SK-N-SH treated with all-trans-retinoic acid at 6 μM for 48 hours (cell line): ENCODE measurements around the gene APOA4.

Experiments
- ATAC-seq: fragments of 200-7000 bp; cut with Tn5 transposase; 3 replicates; pipeline ENCODE4 v1.9.1; 2020; ENCODE audit warnings: mild to moderate bottlenecking, moderate library complexity
- ARNTL ChIP-seq: fragments of 450-650 bp; formaldehyde crosslinking; IDR thresholded peaks from 2 replicates; pipeline ENCODE4 v1.5.0; 2020; ENCODE audit warnings: low read depth, mild to moderate bottlenecking, moderate library complexity, borderline replicate concordance
- BACH2 ChIP-seq: fragments of 250-450 bp; sonication (Bioruptor Pico); IDR thresholded peaks from 2 replicates; pipeline ENCODE4 v1.9.0; 2021; ENCODE audit warnings: mild to moderate bottlenecking, borderline replicate concordance
- CSDC2 ChIP-seq: fragments of 250-450 bp; sonication (Bioruptor Pico); IDR thresholded peaks from 2 replicates; pipeline ENCODE4 v1.5.0; 2020; ENCODE audit warnings: mild to moderate bottlenecking, moderate library complexity
- ESRRG ChIP-seq: fragments of 250-450 bp; sonication (Bioruptor Pico); IDR thresholded peaks from 2 replicates; pipeline ENCODE4 v1.6.1; 2021; ENCODE audit warnings: mild to moderate bottlenecking
- ISL1 ChIP-seq: fragments of 250-450 bp; sonication (Bioruptor Pico); IDR thresholded peaks from 2 replicates; pipeline ENCODE4 v2.1.2; 2022; ENCODE audit warnings: mild to moderate bottlenecking, moderate library complexity
- OSR1 ChIP-seq: fragments of 250-450 bp; sonication (Bioruptor Pico); IDR thresholded peaks from 2 replicates; pipeline ENCODE4 v1.8.0; 2022; ENCODE audit warnings: moderate library complexity, mild to moderate bottlenecking, inconsistent platforms
- RARB ChIP-seq: fragments of 250-450 bp; sonication (Bioruptor Pico); IDR thresholded peaks from 2 replicates; pipeline ENCODE4 v1.8.0; 2021; ENCODE audit warnings: mild to moderate bottlenecking, moderate library complexity
- SNAI2 ChIP-seq: fragments of 250-450 bp; sonication (Bioruptor Pico); IDR thresholded peaks from 2 replicates; pipeline ENCODE4 v1.5.0; 2020; ENCODE audit warnings: mild to moderate bottlenecking, moderate library complexity
- TCF4 ChIP-seq: fragments of 250-450 bp; sonication (Bioruptor Pico); IDR thresholded peaks from 2 replicates; pipeline ENCODE4 v1.8.0; 2021; ENCODE audit warnings: mild to moderate bottlenecking, moderate library complexity, borderline replicate concordance
- TOX ChIP-seq: fragments of 250-450 bp; sonication (Bioruptor Pico); IDR thresholded peaks from 2 replicates; pipeline ENCODE4 v1.8.0; 2021; ENCODE audit warnings: mild to moderate bottlenecking, moderate library complexity, borderline replicate concordance
- ZC3H10 ChIP-seq: fragments of 250-450 bp; sonication (Bioruptor Pico); IDR thresholded peaks from 2 replicates; pipeline ENCODE4 v1.5.1; 2021; ENCODE audit warnings: mild to moderate bottlenecking, moderate library complexity
- ZFP3 ChIP-seq: fragments of 250-450 bp; sonication (Bioruptor Pico); IDR thresholded peaks from 2 replicates; pipeline ENCODE4 v1.5.0; 2020; ENCODE audit warnings: mild to moderate bottlenecking, moderate library complexity
- ZNF565 ChIP-seq: fragments of 450-650 bp; formaldehyde crosslinking; conservative IDR thresholded peaks from 2 replicates; pipeline ENCODE4 v1.5.0; 2020; ENCODE audit warnings: low read depth, mild to moderate bottlenecking, moderate library complexity
- ZNF70 ChIP-seq: fragments of 450-650 bp; formaldehyde crosslinking; IDR thresholded peaks from 2 replicates; pipeline ENCODE4 v1.5.0; 2020; ENCODE audit warnings: mild to moderate bottlenecking, moderate library complexity
- ZNF8 ChIP-seq: fragments of 450-650 bp; formaldehyde crosslinking; IDR thresholded peaks from 2 replicates; pipeline ENCODE4 v1.5.0; 2020; ENCODE audit warnings: mild to moderate bottlenecking, moderate library complexity
- TF ChIP-seq, protein P1 (sequence below): fragments of 250-450 bp; sonication (Bioruptor Pico); IDR thresholded peaks from 2 replicates; pipeline ENCODE4 v1.5.1; 2020; ENCODE audit warnings: low read depth, mild to moderate bottlenecking, moderate library complexity
- TF ChIP-seq, protein P2 (sequence below): fragments of 250-450 bp; sonication (Bioruptor Pico); IDR thresholded peaks from 2 replicates; pipeline ENCODE4 v1.8.0; 2021; ENCODE audit warnings: low read depth, mild to moderate bottlenecking, moderate library complexity, borderline replicate concordance
- TF ChIP-seq, protein P3 (sequence below): fragments of 250-450 bp; sonication (Bioruptor Pico); IDR thresholded peaks from 2 replicates; pipeline ENCODE4 v1.5.1; 2021; ENCODE audit warnings: mild to moderate bottlenecking, moderate library complexity
- TF ChIP-seq, protein P4 (sequence below): fragments of 250-450 bp; sonication (Bioruptor Pico); IDR thresholded peaks from 2 replicates; pipeline ENCODE4 v1.8.0; 2020; ENCODE audit warnings: mild to moderate bottlenecking, moderate library complexity, borderline replicate concordance
- TF ChIP-seq, protein P5 (sequence below): fragments of 250-450 bp; sonication (Bioruptor Pico); IDR thresholded peaks from 2 replicates; pipeline ENCODE4 v1.5.0; 2020; ENCODE audit warnings: mild to moderate bottlenecking, moderate library complexity

APOA4 gene

DNA sequence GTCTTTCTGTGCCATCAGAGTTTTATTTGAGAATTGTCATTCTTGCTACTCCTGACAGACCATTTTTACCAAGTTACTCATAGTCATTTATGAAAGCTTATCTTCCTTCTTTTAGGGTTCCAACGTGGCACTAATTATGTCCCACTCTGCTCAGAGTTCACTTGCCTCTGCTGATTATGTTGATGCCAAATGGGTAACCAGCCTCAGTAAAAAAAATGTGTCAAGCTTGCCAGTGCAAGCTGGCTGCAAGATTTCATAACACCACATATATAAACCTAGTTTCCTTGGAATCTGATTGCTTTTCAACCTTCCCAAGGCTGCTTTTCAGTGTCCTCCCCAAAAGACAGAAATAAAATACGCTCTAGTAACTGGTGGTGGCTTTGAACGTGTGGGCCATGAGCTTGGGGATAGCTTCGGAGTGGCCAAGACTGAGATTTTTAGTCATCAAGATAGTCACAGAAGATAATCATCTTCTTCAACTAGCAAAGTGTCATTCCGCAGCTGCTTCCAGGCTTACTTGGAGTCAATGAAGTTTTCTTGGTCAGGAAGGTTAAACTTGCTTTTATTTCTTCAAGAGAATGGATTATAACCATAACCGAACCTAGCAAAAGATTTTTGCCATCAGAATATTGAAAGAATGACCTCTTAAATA lies 43.8 kb upstream of the APOA4 start:
- ATAC-seq: no peak
- TF ChIP-seq RARB (CRISPR knock-in tag) (no peak), SNAI2 (CRISPR knock-in tag) (no peak), ARNTL (CRISPR knock-in tag) (no peak), ZNF565 (CRISPR knock-in tag) (no peak), ZNF70 (CRISPR knock-in tag) (no peak), TCF4 (CRISPR knock-in tag) (no peak), ESRRG (no peak), ISL1 (CRISPR knock-in tag) (no peak), OSR1 (CRISPR knock-in tag) (no peak), CSDC2 (no peak)
- TF ChIP-seq, protein P1, sequence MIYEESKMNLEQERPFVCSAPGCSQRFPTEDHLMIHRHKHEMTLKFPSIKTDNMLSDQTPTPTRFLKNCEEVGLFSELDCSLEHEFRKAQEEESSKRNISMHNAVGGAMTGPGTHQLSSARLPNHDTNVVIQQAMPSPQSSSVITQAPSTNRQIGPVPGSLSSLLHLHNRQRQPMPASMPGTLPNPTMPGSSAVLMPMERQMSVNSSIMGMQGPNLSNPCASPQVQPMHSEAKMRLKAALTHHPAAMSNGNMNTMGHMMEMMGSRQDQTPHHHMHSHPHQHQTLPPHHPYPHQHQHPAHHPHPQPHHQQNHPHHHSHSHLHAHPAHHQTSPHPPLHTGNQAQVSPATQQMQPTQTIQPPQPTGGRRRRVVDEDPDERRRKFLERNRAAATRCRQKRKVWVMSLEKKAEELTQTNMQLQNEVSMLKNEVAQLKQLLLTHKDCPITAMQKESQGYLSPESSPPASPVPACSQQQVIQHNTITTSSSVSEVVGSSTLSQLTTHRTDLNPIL (CRISPR knock-in tag): no peak

DNA sequence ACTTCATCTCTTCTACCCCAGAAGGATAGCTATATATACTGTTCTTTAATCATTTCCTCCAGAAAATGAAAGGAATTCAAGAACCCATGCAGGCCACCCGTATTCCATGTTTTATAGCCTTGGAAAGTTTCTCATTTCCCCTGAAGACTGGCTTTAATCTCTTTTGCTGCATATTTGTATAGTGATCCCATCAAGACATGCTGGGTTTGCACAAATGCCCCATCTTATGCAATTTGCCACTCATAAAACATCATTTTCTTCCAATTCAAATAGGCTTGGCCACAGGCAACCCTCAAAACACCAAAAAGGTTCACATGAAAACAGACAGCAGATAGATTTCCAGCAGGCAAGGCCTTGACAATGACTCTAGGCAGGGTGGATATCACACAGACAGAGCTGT lies 42.6 kb upstream of the APOA4 start:
- TF ChIP-seq, protein P1 (CRISPR knock-in tag): no peak
- TF ChIP-seq, protein P2, sequence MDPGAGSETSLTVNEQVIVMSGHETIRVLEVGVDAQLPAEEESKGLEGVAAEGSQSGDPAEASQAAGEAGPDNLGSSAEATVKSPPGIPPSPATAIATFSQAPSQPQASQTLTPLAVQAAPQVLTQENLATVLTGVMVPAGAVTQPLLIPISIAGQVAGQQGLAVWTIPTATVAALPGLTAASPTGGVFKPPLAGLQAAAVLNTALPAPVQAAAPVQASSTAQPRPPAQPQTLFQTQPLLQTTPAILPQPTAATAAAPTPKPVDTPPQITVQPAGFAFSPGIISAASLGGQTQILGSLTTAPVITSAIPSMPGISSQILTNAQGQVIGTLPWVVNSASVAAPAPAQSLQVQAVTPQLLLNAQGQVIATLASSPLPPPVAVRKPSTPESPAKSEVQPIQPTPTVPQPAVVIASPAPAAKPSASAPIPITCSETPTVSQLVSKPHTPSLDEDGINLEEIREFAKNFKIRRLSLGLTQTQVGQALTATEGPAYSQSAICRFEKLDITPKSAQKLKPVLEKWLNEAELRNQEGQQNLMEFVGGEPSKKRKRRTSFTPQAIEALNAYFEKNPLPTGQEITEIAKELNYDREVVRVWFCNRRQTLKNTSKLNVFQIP (CRISPR knock-in tag): no peak
- TF ChIP-seq, protein P3, sequence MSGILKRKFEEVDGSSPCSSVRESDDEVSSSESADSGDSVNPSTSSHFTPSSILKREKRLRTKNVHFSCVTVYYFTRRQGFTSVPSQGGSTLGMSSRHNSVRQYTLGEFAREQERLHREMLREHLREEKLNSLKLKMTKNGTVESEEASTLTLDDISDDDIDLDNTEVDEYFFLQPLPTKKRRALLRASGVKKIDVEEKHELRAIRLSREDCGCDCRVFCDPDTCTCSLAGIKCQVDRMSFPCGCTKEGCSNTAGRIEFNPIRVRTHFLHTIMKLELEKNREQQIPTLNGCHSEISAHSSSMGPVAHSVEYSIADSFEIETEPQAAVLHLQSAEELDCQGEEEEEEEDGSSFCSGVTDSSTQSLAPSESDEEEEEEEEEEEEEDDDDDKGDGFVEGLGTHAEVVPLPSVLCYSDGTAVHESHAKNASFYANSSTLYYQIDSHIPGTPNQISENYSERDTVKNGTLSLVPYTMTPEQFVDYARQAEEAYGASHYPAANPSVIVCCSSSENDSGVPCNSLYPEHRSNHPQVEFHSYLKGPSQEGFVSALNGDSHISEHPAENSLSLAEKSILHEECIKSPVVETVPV (CRISPR knock-in tag): no peak
- TF ChIP-seq TOX (CRISPR knock-in tag): no peak
- TF ChIP-seq ZFP3 (CRISPR knock-in tag): no peak
- TF ChIP-seq, protein P4, sequence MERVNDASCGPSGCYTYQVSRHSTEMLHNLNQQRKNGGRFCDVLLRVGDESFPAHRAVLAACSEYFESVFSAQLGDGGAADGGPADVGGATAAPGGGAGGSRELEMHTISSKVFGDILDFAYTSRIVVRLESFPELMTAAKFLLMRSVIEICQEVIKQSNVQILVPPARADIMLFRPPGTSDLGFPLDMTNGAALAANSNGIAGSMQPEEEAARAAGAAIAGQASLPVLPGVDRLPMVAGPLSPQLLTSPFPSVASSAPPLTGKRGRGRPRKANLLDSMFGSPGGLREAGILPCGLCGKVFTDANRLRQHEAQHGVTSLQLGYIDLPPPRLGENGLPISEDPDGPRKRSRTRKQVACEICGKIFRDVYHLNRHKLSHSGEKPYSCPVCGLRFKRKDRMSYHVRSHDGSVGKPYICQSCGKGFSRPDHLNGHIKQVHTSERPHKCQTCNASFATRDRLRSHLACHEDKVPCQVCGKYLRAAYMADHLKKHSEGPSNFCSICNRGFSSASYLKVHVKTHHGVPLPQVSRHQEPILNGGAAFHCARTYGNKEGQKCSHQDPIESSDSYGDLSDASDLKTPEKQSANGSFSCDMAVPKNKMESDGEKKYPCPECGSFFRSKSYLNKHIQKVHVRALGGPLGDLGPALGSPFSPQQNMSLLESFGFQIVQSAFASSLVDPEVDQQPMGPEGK (CRISPR knock-in tag): no peak
- no peak for ATAC-seq

DNA sequence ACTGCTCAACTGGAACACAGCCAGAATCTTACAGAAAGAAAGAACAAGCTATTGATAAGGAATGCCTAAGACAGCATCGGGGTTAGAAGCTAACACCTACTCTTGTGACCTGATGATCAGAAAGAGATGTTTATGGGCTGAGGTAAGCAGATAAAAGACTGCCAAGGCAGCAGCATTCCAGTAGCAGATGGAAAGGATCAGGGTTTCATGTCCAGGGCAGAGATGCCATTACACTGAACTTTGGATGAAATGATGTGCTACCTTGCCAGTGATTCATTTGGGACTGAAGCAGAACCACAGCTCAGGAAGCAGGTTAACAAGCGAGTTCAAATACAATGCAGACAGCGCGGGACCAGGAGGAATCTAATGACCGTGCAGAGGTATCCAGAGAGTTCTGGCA lies 41.4 kb upstream of the APOA4 start:
- TF ChIP-seq ESRRG: no peak
- TF ChIP-seq SNAI2 (CRISPR knock-in tag): no peak
- no peak for TF ChIP-seq TOX (CRISPR knock-in tag)
- no peak for TF ChIP-seq ZC3H10 (CRISPR knock-in tag)
- TF ChIP-seq ISL1 (CRISPR knock-in tag): no peak
- no peak for TF ChIP-seq ZNF8 (CRISPR knock-in tag)
- TF ChIP-seq BACH2 (CRISPR knock-in tag): no peak
- TF ChIP-seq, protein P1 (CRISPR knock-in tag): no peak
- no peak for TF ChIP-seq ARNTL (CRISPR knock-in tag)
- TF ChIP-seq ZFP3 (CRISPR knock-in tag): no peak
- no peak for TF ChIP-seq RARB (CRISPR knock-in tag)
- no peak for TF ChIP-seq TCF4 (CRISPR knock-in tag)
- TF ChIP-seq, protein P3 (CRISPR knock-in tag): no peak
- TF ChIP-seq ZNF565 (CRISPR knock-in tag): no peak
- no peak for TF ChIP-seq OSR1 (CRISPR knock-in tag)
- TF ChIP-seq ZNF70 (CRISPR knock-in tag): no peak
- TF ChIP-seq, protein P5, sequence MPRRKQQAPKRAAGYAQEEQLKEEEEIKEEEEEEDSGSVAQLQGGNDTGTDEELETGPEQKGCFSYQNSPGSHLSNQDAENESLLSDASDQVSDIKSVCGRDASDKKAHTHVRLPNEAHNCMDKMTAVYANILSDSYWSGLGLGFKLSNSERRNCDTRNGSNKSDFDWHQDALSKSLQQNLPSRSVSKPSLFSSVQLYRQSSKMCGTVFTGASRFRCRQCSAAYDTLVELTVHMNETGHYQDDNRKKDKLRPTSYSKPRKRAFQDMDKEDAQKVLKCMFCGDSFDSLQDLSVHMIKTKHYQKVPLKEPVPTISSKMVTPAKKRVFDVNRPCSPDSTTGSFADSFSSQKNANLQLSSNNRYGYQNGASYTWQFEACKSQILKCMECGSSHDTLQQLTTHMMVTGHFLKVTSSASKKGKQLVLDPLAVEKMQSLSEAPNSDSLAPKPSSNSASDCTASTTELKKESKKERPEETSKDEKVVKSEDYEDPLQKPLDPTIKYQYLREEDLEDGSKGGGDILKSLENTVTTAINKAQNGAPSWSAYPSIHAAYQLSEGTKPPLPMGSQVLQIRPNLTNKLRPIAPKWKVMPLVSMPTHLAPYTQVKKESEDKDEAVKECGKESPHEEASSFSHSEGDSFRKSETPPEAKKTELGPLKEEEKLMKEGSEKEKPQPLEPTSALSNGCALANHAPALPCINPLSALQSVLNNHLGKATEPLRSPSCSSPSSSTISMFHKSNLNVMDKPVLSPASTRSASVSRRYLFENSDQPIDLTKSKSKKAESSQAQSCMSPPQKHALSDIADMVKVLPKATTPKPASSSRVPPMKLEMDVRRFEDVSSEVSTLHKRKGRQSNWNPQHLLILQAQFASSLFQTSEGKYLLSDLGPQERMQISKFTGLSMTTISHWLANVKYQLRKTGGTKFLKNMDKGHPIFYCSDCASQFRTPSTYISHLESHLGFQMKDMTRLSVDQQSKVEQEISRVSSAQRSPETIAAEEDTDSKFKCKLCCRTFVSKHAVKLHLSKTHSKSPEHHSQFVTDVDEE (CRISPR knock-in tag): no peak
- ATAC-seq: peak; percentile 25; the same call in 1 of the 3 replicates
